HEK293 (cell line): ENCODE data around the gene SART3.

Source experiments
- CTCF ChIA-PET: fragments of 350-600 bp; formaldehyde crosslinking; extraction: SDS; loops from one replicate; lab custom pipeline; 2021; ENCODE audit warnings: antibody characterized with exemption; lab: Yijun Ruan, JAX
- POLR2A ChIA-PET: fragments of 300-600 bp; formaldehyde crosslinking; extraction: SDS; loops from one replicate; lab custom pipeline; 2020; ENCODE audit warnings: antibody characterized with exemption, inconsistent platforms; lab: Yijun Ruan, JAX
- H3K27ac ChIP-seq: fragments of 200-500 bp; sonication (Bioruptor generic); 2 replicates; pipeline ENCODE4 v1.5.1; 2014; ENCODE audit warnings: low read depth, low read length, control low read depth, inconsistent platforms; ENCODE audit errors: extremely low read depth
- H3K36me3 ChIP-seq, 2 experiments: fragments of 200-500 bp in 1 of 2; sonication (Bioruptor generic) in 1 of 2; 1 replicate in 1 of 2; 2 replicates in 1 of 2; pipeline ENCODE4 v1.5.1; 2014 to 2017; ENCODE audit warnings: inconsistent platforms in 2 of 2, low read length in 2 of 2; ENCODE audit not compliant: control insufficient read depth in 2 of 2, insufficient read depth in 1 of 2
- H3K4me1 ChIP-seq: fragments of 200-500 bp; sonication (Bioruptor generic); 2 replicates; pipeline ENCODE4 v1.5.1; 2014; ENCODE audit warnings: mild to moderate bottlenecking, low read length, inconsistent platforms; ENCODE audit not compliant: control insufficient read depth, insufficient read depth
- H3K4me3 ChIP-seq: 2 replicates; pipeline ENCODE4 v1.5.1; 2011; ENCODE audit warnings: low read depth, mild to moderate bottlenecking, control low read depth, low read length, moderate library complexity
- H3K9me3 ChIP-seq: fragments of 200-500 bp; sonication (Bioruptor generic); 2 replicates; pipeline ENCODE4 v1.5.1; 2014; ENCODE audit warnings: low read depth, low read length, inconsistent platforms; ENCODE audit not compliant: control insufficient read depth, insufficient read depth
- FEZF1 ChIP-seq: fragments of 450-650 bp; formaldehyde crosslinking; IDR thresholded peaks from 2 replicates; pipeline ENCODE4 v1.5.1; 2016; ENCODE audit warnings: missing biosample characterization, missing genetic modification characterization
- GLIS2 ChIP-seq: fragments of 450-650 bp; formaldehyde crosslinking; IDR thresholded peaks from 2 replicates; pipeline ENCODE4 v1.5.1; 2016; ENCODE audit warnings: missing biosample characterization, missing genetic modification characterization
- KLF7 ChIP-seq: fragments of 450-650 bp; formaldehyde crosslinking; IDR thresholded peaks from 2 replicates; pipeline ENCODE4 v1.5.1; 2016; ENCODE audit warnings: missing biosample characterization, missing genetic modification characterization, borderline replicate concordance
- MZF1 ChIP-seq: fragments of 450-650 bp; formaldehyde crosslinking; IDR thresholded peaks from 2 replicates; pipeline ENCODE4 v1.5.1; 2017; ENCODE audit warnings: missing biosample characterization, missing genetic modification characterization, borderline replicate concordance
- PRDM4 ChIP-seq: fragments of 450-650 bp; formaldehyde crosslinking; IDR thresholded peaks from 2 replicates; pipeline ENCODE4 v1.5.1; 2017; ENCODE audit warnings: missing biosample characterization, missing genetic modification characterization
- TCF7L2 ChIP-seq: IDR thresholded peaks from 2 replicates; pipeline ENCODE4 v1.6.1; 2011; ENCODE audit warnings: low read depth, mild to moderate bottlenecking, inconsistent platforms, low read length, moderate library complexity, borderline replicate concordance
- ZBTB21 ChIP-seq: fragments of 450-650 bp; formaldehyde crosslinking; IDR thresholded peaks from 2 replicates; pipeline ENCODE4 v1.5.1; 2017; ENCODE audit warnings: missing biosample characterization, missing genetic modification characterization
- ZBTB7A ChIP-seq: fragments of 450-650 bp; formaldehyde crosslinking; IDR thresholded peaks from 2 replicates; pipeline ENCODE4 v1.5.1; 2016; ENCODE audit warnings: low read depth, missing biosample characterization, missing genetic modification characterization
- ZNF146 ChIP-seq: fragments of 450-650 bp; formaldehyde crosslinking; IDR thresholded peaks from 2 replicates; pipeline ENCODE4 v1.5.1; 2016; ENCODE audit warnings: missing biosample characterization, missing genetic modification characterization
- ZNF16 ChIP-seq: fragments of 450-650 bp; formaldehyde crosslinking; IDR thresholded peaks from 2 replicates; pipeline ENCODE4 v1.5.1; 2016; ENCODE audit warnings: low read depth, missing biosample characterization, missing genetic modification characterization
- ZNF2 ChIP-seq: fragments of 450-650 bp; formaldehyde crosslinking; IDR thresholded peaks from 2 replicates; pipeline ENCODE4 v1.5.1; 2016; ENCODE audit warnings: missing biosample characterization, missing genetic modification characterization
- ZNF24 ChIP-seq: fragments of 450-650 bp; formaldehyde crosslinking; IDR thresholded peaks from 2 replicates; pipeline ENCODE4 v1.5.1; 2016; ENCODE audit warnings: missing biosample characterization, missing genetic modification characterization
- ZNF248 ChIP-seq: fragments of 450-650 bp; formaldehyde crosslinking; IDR thresholded peaks from 2 replicates; pipeline ENCODE4 v1.5.1; 2017; ENCODE audit warnings: missing biosample characterization, missing genetic modification characterization
- ZNF266 ChIP-seq: fragments of 450-650 bp; formaldehyde crosslinking; IDR thresholded peaks from 2 replicates; pipeline ENCODE4 v1.5.1; 2016; ENCODE audit warnings: missing biosample characterization, missing genetic modification characterization, low read depth
- ZNF350 ChIP-seq: fragments of 450-650 bp; formaldehyde crosslinking; IDR thresholded peaks from 2 replicates; pipeline ENCODE4 v1.5.0; 2017; ENCODE audit warnings: missing biosample characterization, mild to moderate bottlenecking, missing genetic modification characterization
- ZNF394 ChIP-seq: fragments of 450-650 bp; formaldehyde crosslinking; IDR thresholded peaks from 2 replicates; pipeline ENCODE4 v1.5.1; 2016; ENCODE audit warnings: missing biosample characterization, missing genetic modification characterization, mild to moderate bottlenecking, moderate library complexity, borderline replicate concordance
- ZNF416 ChIP-seq: fragments of 450-650 bp; formaldehyde crosslinking; IDR thresholded peaks from 2 replicates; pipeline ENCODE4 v1.5.1; 2016; ENCODE audit warnings: missing biosample characterization, missing genetic modification characterization
- ZNF473 ChIP-seq: fragments of 450-650 bp; formaldehyde crosslinking; IDR thresholded peaks from 2 replicates; pipeline ENCODE4 v1.5.1; 2017; ENCODE audit warnings: missing biosample characterization, missing genetic modification characterization
- ZNF530 ChIP-seq: fragments of 450-650 bp; formaldehyde crosslinking; IDR thresholded peaks from 2 replicates; pipeline ENCODE4 v1.5.1; 2016; ENCODE audit warnings: low read depth, missing biosample characterization, missing genetic modification characterization
- ZNF623 ChIP-seq: fragments of 450-650 bp; formaldehyde crosslinking; IDR thresholded peaks from 2 replicates; pipeline ENCODE4 v1.5.1; 2016; ENCODE audit warnings: missing biosample characterization, missing genetic modification characterization
- ZNF677 ChIP-seq: fragments of 450-650 bp; IDR thresholded peaks from 2 replicates; pipeline ENCODE4 v1.5.0; 2018; ENCODE audit warnings: missing biosample characterization, mild to moderate bottlenecking, missing genetic modification characterization, moderate library complexity
- ZNF747 ChIP-seq: fragments of 450-650 bp; formaldehyde crosslinking; IDR thresholded peaks from 2 replicates; pipeline ENCODE4 v1.5.1; 2016; ENCODE audit warnings: missing biosample characterization, missing genetic modification characterization
- ZNF777 ChIP-seq: fragments of 450-650 bp; formaldehyde crosslinking; IDR thresholded peaks from 2 replicates; pipeline ENCODE4 v1.5.1; 2017; ENCODE audit warnings: missing biosample characterization, missing genetic modification characterization, borderline replicate concordance
- TF ChIP-seq, protein P1 (sequence below): fragments of 450-650 bp; IDR thresholded peaks from 2 replicates; pipeline ENCODE4 v1.5.1; 2018; ENCODE audit warnings: missing biosample characterization, missing genetic modification characterization
- TF ChIP-seq, protein P2 (sequence below): fragments of 450-650 bp; formaldehyde crosslinking; IDR thresholded peaks from 2 replicates; pipeline ENCODE4 v1.5.1; 2016; ENCODE audit warnings: missing biosample characterization, missing genetic modification characterization
- TF ChIP-seq, protein P3 (sequence below): fragments of 450-650 bp; IDR thresholded peaks from 2 replicates; pipeline ENCODE4 v1.5.1; 2018; ENCODE audit warnings: missing biosample characterization, mild to moderate bottlenecking, missing genetic modification characterization

Gene SART3, protein sequence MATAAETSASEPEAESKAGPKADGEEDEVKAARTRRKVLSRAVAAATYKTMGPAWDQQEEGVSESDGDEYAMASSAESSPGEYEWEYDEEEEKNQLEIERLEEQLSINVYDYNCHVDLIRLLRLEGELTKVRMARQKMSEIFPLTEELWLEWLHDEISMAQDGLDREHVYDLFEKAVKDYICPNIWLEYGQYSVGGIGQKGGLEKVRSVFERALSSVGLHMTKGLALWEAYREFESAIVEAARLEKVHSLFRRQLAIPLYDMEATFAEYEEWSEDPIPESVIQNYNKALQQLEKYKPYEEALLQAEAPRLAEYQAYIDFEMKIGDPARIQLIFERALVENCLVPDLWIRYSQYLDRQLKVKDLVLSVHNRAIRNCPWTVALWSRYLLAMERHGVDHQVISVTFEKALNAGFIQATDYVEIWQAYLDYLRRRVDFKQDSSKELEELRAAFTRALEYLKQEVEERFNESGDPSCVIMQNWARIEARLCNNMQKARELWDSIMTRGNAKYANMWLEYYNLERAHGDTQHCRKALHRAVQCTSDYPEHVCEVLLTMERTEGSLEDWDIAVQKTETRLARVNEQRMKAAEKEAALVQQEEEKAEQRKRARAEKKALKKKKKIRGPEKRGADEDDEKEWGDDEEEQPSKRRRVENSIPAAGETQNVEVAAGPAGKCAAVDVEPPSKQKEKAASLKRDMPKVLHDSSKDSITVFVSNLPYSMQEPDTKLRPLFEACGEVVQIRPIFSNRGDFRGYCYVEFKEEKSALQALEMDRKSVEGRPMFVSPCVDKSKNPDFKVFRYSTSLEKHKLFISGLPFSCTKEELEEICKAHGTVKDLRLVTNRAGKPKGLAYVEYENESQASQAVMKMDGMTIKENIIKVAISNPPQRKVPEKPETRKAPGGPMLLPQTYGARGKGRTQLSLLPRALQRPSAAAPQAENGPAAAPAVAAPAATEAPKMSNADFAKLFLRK

DNA sequence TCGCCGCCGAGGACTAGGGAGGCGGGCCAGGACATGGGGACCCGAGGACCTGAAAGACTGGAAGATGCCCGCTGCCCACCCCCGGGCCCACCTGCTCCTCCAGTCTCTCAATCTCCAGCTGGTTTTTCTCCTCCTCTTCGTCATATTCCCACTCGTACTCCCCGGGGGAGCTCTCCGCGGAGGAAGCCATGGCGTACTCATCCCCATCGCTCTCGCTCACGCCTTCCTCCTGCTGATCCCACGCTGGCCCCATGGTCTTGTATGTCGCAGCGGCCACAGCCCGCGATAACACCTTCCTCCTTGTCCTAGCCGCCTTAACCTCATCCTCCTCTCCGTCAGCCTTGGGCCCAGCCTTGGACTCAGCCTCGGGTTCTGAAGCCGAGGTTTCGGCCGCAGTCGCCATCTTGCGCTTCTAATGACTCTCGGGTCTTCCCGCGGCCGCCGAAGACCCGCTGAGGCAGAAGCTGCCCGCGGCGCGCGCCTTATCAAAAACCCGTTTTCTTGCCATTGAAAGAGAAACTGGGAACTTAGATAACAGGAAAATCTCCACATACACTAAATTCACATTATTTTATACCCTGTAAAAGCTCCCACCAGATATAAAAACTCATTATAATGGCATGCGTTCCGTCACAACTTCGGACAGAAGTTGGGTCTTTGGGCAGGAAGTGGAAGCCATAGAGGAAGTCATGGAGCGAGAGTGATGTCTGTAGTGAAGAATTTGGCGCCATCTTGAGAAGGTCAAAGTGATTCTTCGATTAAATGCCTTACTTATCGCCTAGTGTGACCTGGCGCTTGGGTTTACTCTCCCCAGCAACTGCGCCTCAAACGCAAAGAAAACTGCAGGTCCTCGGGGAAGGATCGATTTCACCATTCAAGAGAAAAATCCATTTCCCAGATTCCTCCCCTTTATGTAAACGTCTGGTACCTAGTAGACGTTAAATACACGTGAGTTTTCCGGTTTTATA lies at the start of gene SART3:
Gene SART3 (minus strand): TSS at position 422 of the 968 bp plus-strand sequence. CDS start 19 bp downstream, at position 403.
- Histone ChIP-seq H3K36me3 (peaks cover 14 to 41% of the 10 kb centered on the region in 2 experiments), H3K4me1 (0 out of 2 replicates have a peak, but pooled peaks cover 2% of the 10 kb centered on the region), H3K9me3 (no peaks in the 10 kb centered on the region), H3K4me3 (peak within 1 kb of the TSS; percentile 97), H3K27ac (peak within 1 kb of the TSS; percentile 77)
- ChIA-PET CTCF (interaction anchor here (0.6 to 2.5 kb wide), 5 partner anchors 47 to 413 kb away, joined by 3 to 20 read pairs (median 5); no protein-coding TSS in a partner anchor), POLR2A (interaction anchor here (0.5 to 1.6 kb wide), 5 partner anchors 16 to 1710 kb away, joined by 3 to 6 read pairs (median 4); no protein-coding TSS in a partner anchor)
- TF ChIP-seq ZNF350 (tag by site-specific recombination) (no peak), ZNF677 (tag by site-specific recombination) (no peak), ZBTB7A (tag by site-specific recombination) (no peak), ZNF747 (tag by site-specific recombination) (no peak), ZNF248 (no peak), ZNF623 (tag by site-specific recombination) (0 out of 2 replicates have a peak, but pooled peaks have one; percentile 4), GLIS2 (peak; percentile 50; the same call in 1 of the 2 replicates), KLF7 (tag by site-specific recombination) (no peak), FEZF1 (no peak), ZNF394 (tag by site-specific recombination) (peak; percentile 43), ZNF16 (tag by site-specific recombination) (no peak), ZBTB21 (tag by site-specific recombination) (no peak; the same call in 1 of the 2 replicates), ZNF146 (tag by site-specific recombination) (no peak), PRDM4 (no peak; the same call in 1 of the 2 replicates), ZNF416 (no peak), ZNF473 (tag by site-specific recombination) (no peak), ZNF777 (tag by site-specific recombination) (no peak), ZNF24 (tag by site-specific recombination) (no peak), MZF1 (tag by site-specific recombination) (no peak), ZNF266 (tag by site-specific recombination) (no peak), TCF7L2 (no peak), ZNF2 (tag by site-specific recombination) (peak; percentile 63; the same call in 1 of the 2 replicates), ZNF530 (tag by site-specific recombination) (no peak)
- TF ChIP-seq, protein P1, sequence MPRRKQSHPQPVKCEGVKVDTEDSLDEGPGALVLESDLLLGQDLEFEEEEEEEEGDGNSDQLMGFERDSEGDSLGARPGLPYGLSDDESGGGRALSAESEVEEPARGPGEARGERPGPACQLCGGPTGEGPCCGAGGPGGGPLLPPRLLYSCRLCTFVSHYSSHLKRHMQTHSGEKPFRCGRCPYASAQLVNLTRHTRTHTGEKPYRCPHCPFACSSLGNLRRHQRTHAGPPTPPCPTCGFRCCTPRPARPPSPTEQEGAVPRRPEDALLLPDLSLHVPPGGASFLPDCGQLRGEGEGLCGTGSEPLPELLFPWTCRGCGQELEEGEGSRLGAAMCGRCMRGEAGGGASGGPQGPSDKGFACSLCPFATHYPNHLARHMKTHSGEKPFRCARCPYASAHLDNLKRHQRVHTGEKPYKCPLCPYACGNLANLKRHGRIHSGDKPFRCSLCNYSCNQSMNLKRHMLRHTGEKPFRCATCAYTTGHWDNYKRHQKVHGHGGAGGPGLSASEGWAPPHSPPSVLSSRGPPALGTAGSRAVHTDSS (tag by site-specific recombination): 0 out of 2 replicates have a peak, but pooled peaks have one; percentile 23
- TF ChIP-seq, protein P2, sequence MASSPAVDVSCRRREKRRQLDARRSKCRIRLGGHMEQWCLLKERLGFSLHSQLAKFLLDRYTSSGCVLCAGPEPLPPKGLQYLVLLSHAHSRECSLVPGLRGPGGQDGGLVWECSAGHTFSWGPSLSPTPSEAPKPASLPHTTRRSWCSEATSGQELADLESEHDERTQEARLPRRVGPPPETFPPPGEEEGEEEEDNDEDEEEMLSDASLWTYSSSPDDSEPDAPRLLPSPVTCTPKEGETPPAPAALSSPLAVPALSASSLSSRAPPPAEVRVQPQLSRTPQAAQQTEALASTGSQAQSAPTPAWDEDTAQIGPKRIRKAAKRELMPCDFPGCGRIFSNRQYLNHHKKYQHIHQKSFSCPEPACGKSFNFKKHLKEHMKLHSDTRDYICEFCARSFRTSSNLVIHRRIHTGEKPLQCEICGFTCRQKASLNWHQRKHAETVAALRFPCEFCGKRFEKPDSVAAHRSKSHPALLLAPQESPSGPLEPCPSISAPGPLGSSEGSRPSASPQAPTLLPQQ (tag by site-specific recombination): peak; percentile 69
- TF ChIP-seq, protein P3, sequence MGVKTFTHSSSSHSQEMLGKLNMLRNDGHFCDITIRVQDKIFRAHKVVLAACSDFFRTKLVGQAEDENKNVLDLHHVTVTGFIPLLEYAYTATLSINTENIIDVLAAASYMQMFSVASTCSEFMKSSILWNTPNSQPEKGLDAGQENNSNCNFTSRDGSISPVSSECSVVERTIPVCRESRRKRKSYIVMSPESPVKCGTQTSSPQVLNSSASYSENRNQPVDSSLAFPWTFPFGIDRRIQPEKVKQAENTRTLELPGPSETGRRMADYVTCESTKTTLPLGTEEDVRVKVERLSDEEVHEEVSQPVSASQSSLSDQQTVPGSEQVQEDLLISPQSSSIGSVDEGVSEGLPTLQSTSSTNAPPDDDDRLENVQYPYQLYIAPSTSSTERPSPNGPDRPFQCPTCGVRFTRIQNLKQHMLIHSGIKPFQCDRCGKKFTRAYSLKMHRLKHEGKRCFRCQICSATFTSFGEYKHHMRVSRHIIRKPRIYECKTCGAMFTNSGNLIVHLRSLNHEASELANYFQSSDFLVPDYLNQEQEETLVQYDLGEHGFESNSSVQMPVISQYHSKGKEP (tag by site-specific recombination): no peak; the same call in 1 of the 2 replicates
